Stimulated activated CD8-positive, alpha-beta memory T cell treated with anti-CD3 and anti-CD28 coated beads, Interleukin-4, amount 100 ng/mL, for 48 hours (primary cell): ENCODE results near the gene MTPN.
A peak's percentile ranks its signal among the peaks of the same experiment; 100 is the strongest.

ENCODE experiments used
- DNase-seq: peaks from one replicate; pipeline ENCODE4 v3.0.0-alpha.2; 2020

The MTPN gene

GRCh38 chr7:135977007-135977741 lies at the start of gene MTPN:
Gene MTPN (minus strand): TSS chr7:135977359. CDS start chr7:135977100, 259 bp downstream.
- DNase-seq: peak; percentile 99

- DNase-seq: no peak
These were observed 49.0 kb upstream of the MTPN start for GRCh38 chr7:136026209-136026608.

GRCh38 chr7:136023134-136023869 lies 46.1 kb upstream of the MTPN start:
- DNase-seq: no peak

GRCh38 chr7:136020556-136020955 lies 43.4 kb upstream of the MTPN start:
- no peak for DNase-seq

GRCh38 chr7:136018104-136018503 lies 40.9 kb upstream of the MTPN start:
- DNase-seq: no peak

- no peak for DNase-seq
These were observed 39.7 kb upstream of the MTPN start for GRCh38 chr7:136016649-136017395.

- DNase-seq: no peak
These were observed 38.5 kb upstream of the MTPN start for GRCh38 chr7:136015638-136016037.

- DNase-seq: no peak
These were observed 37.5 kb upstream of the MTPN start for GRCh38 chr7:136014659-136015058.

- no peak for DNase-seq
These were observed 35.1 kb upstream of the MTPN start for GRCh38 chr7:136012238-136012637.

- DNase-seq: no peak
These were observed 32.4 kb upstream of the MTPN start for GRCh38 chr7:136009488-136010079.

- no peak for DNase-seq
These were observed 29.0 kb upstream of the MTPN start for GRCh38 chr7:136006208-136006607.

- no peak for DNase-seq
These were observed 26.9 kb upstream of the MTPN start for GRCh38 chr7:136004083-136004482.

- DNase-seq: no peak
These were observed 25.6 kb upstream of the MTPN start for GRCh38 chr7:136002802-136003201.

GRCh38 chr7:136000288-136000913 lies 23.2 kb upstream of the MTPN start:
- DNase-seq: no peak

GRCh38 chr7:135998081-135998480 lies 20.9 kb upstream of the MTPN start:
- DNase-seq: no peak

- no peak for DNase-seq
These were observed 18.6 kb upstream of the MTPN start for GRCh38 chr7:135995748-135996147.

GRCh38 chr7:135994466-135995205 lies 17.5 kb upstream of the MTPN start:
- peak; percentile 33 for DNase-seq

- DNase-seq: no peak
These were observed 16.8 kb upstream of the MTPN start for GRCh38 chr7:135993950-135994349.

- no peak for DNase-seq
These were observed 14.7 kb upstream of the MTPN start for GRCh38 chr7:135991906-135992305.

- no peak for DNase-seq
These were observed 14.2 kb upstream of the MTPN start for GRCh38 chr7:135991322-135991721.

- DNase-seq: no peak
These were observed 13.1 kb upstream of the MTPN start for GRCh38 chr7:135990258-135990657.
